Stimulated activated CD8-positive, alpha-beta memory T cell treated with anti-CD3 and anti-CD28 coated beads, Interleukin-2, amount 100 ng/mL, for 48 hours (primary cell): Measurements from ENCODE around the gene NIPBL.
"Not testable (repeated sequence)": the region's sequence is repeated elsewhere in the genome, so short reads cannot be mapped to it uniquely, and the experiment has no call there.

Experiments used
- DNase-seq, 2 donors: peaks; one replicate each; pipeline ENCODE4 v3.0.0-alpha.2; 2020; ENCODE audit warnings: low read depth in 2 of 2

The NIPBL gene

DNA sequence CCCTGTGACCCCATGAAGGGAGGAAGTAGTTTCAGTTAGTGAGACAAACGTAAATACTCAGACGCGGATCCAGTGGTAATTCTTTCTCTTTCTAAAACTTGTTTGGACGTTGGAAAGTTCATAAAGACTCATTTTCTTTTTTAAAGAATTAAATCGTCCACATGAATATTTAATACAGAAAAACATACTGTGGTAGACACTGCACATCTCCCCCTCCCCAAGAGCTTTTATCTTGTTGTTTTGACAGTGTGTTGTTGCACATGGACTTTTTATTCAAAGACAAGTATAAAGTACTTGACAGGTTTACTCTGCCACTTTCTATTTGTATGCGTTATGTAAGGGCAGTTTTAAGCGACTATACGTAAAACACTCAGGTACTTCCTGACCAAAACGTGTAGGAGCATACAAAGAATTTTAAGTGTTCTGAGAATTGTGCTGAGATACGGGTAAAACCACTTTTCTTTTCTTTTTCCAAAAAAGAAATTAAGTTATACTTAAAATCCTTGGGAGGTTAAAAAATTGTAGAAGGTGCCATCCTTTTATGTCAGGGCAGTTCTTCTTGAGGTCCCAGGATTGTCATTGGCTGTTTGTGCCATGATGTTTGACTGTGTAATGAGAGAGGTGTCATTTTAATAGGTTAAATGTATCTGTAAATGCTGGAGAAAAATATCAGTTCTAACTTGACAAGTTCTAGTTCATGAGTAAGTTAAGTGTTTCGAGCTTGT, 1.3 kb downstream of the NIPBL start:
- no peak for DNase-seq

DNA sequence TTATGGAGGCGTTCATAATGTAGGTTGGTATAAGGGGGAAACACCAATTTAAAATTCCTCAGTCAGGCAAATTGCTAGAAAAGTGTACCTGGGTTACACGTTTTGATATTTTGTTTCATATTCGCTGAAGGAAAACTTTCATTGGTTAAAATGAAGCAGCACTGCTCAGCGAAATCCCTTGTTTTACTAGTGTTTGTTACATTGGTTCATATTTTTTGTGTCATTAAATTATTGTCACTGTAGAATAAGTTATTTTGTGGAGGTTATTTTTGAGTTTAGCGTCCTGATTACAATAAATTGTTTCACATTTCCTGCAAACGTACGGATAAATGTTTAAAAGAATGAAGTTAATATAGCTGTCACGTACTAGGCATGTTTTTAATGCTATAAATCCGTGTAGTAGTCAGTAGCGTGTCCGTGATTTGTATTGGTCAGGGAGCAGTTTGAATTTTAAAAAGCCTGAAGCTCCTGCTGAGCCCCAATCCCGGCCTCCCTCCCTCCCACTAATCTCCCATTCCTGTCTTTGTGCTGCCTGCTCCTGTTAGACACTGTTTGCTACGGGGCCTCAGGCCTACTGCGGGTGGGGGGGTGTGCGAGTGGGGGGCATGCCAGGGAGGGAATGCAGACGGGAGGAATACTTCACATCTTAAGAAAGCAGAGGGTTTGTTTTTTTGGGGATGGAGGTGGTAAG, 2.0 kb downstream of the NIPBL start:
- no peak for DNase-seq

GRCh38 chr5:36879274-36880033, 2.9 kb downstream of the NIPBL start:
- no peak for DNase-seq

DNA sequence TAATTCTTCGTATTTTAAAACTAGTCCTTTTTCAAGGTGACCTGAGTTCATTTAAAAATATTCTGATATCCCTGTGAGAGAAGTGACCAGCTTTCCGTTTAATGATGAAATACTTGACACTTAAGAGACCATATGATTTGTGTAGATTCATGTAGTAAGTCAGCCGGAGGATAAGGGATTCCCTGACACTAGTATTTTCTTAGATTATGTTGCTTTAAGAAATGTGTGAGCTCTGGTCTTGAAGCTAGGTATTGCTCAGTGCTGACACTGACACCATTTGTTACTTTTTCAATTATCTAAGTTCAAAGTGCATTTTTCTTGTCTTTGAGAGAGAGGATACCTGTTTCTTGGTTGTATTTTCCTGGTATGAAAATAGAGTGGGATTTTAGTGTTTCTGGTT, 4.2 kb downstream of the NIPBL start:
- DNase-seq: no peak

DNA sequence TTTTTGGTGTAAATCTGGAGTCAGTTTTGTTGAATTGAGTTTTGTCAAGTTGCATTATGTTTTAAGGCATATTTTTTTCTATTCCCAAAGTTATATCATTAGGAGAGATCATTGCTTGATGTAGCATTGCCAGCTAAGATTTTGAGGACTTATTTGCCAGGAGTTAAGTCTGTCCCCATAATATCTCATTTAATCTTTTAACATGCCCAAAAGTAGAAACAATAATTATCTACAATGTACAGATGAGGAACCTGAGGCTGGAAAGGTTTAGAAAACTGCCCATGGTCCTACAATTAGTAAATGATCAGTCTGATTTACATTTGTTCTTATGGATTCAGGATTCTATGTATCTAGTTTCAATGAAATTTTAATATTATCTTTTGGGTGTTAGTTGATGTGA, 4.7 kb downstream of the NIPBL start:
- no peak for DNase-seq

- no peak for DNase-seq
Measured at GRCh38 chr5:36881807-36882206, 5.2 kb downstream of the NIPBL start.

DNA sequence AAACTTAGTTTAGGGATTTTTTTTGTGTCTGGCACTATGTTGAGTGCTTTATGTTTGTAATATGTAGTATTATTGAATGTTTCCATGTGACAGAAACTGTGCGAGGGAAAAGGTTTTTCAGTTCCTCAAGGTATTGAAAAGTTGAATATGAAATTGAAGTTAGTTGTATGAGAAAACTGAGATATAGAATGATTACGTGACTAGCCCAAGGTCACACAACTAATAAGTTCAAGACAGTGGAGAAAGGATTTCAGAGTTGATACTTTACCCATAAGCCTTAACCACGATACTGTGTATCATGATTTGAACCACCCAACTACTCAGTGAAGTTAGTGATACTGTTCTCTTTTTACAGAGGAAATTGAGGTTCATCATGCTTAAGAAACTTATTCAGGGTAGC, 5.7 kb downstream of the NIPBL start:
- DNase-seq: no peak

- DNase-seq: no peak
Measured at GRCh38 chr5:36883894-36884462, 7.4 kb downstream of the NIPBL start.

GRCh38 chr5:36885149-36885548, 8.6 kb downstream of the NIPBL start:
- no peak for DNase-seq

- no peak for DNase-seq
Measured at GRCh38 chr5:36885566-36886485, 9.3 kb downstream of the NIPBL start.

DNA sequence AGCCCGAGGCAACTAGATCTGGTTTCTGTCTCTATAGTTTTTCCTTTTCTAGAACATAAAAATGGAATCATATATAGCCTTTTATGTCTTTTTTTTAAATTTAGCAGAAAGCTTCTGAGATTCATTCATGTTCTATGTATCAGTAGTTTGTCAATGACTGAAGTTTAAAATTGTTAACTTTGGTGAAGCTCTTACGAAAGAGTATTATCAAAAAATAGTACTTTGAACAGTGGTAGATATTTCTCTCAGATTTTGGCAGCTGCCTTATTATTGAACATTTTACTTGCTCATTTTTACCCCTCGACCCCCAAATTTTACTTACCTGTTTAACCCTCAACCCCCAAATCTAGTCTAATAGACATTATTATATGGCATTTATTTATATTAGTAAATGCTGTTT, 10.2 kb downstream of the NIPBL start:
- no peak for DNase-seq

- DNase-seq: no peak
Measured at GRCh38 chr5:36887532-36887931, 11.0 kb downstream of the NIPBL start.

DNA sequence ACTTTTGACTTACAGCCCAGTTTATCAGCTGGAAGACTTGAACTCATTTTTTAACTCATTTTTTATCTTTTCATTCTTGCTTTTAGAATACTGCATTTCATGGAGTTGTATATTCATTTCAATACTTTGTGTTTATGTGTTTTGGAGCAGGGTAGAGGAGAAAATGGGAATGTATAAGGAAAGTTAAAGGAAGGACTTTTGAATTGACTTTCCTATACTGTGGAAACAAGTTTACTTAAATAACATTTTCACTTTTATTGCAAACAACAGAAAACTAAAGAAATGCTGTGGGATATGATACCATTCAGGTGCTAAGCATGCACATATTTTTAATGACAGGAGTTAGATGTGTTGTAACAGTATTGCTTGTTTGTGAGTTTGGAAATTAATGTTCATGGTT, 11.7 kb downstream of the NIPBL start:
- no peak for DNase-seq

DNA sequence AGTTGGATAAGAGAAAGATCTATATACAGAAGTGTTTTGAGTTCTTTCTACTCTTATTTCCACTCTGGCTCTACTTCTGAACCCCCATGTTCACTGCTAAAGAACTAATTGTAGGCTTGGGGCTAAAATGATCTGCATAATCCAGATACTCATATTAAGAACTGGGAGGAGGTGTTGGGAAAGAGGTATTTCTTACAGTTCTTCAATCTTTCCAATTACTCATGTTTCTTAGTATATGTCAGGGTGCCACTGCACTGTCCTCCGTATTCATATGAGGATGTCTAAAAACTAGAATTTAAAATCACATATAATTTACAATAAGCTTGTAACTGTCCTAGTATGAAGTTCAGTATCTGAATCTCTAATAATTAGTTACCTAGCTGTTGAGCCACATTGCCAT, 12.7 kb downstream of the NIPBL start:
- no peak for DNase-seq

DNA sequence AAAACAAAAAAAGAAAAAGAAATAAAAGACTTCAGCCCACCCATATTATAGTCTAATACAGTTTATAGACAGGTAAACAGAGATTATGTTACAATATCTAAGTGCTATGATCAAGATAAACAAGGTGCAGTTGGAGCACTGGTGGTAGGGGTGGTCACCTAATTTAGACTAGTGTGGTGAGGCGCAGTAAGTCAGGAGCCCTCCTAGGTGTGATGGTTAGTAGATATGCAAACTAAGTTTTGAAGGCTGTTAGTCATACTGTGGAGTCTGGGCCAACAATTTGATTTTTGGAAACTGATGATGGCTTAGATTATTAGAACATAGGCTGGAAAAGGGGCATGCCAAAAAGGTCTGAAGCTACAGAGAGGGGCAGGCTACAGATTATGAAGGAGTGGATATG, 14.7 kb downstream of the NIPBL start:
- DNase-seq: no peak

DNA sequence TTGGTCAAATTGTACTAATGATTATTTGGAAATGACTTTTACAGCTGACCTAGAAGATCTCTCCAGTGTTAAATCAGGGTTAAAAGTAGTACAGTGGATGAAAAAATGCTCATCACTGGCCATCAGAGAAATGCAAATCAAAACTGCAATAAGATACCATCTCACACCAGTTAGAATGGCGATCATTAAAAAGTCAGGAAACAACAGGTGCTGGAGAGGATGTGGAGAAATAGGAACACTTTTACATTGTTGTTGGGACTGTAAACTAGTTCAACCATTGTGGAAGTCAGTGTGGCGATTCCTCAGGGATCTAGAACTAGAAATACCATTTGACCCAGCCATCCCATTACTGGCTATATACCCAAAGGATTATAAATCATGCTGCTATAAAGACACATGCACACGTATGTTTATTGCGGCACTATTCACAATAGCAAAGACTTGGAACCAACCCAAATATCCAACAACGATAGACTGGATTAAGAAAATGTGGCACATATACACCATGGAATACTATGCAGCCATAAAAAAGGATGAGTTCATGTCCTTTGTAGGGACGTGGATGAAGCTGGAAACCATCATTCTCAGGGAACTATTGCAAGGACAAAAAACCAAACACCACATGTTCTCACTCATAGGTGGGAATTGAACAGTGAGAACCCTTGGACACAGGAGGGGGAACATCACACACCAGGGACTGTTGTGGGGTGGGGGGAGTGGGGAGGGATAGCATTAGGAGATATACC, 15.7 kb downstream of the NIPBL start:
- DNase-seq: not testable (repeated sequence)

DNA sequence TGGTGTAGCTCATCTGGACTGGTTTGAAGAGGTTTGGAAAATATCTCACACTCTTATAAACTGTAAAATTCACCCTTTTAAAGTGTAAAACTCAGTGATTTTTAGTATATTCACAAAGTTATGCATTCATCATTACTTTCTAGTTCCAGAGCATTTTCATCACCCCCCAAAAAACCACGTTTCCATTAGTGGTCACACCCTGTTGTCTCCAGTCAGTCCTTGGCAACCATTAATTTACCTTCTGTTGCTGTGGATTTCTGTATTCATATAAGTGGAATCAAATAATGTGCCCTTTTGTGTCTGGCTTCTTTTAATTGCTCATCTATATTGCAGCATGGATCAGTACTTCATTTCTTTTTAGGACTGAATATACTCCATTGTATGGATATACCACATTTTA, 18.4 kb downstream of the NIPBL start:
- DNase-seq: no peak

GRCh38 chr5:36896476-36896875, 19.9 kb downstream of the NIPBL start:
- no peak for DNase-seq

DNA sequence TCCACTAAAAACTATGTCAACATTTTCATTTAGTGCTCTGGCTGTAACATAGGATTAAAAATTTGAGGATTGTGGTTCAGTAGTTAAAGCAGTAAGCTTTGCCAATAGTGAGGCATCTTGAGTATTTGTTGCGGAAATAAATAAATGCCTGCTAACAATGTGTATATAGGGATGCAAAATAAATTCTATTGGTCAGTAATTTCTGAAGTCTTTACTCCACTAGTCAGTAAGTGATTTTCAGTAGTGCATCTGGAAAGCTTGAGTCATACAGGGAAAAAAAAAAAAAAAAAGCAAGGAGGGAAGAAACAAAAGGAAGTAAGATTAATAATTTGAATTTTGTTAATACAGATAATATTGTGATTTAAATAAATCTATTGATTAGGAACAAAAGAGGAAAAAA, 21.0 kb downstream of the NIPBL start:
- DNase-seq: no peak

DNA sequence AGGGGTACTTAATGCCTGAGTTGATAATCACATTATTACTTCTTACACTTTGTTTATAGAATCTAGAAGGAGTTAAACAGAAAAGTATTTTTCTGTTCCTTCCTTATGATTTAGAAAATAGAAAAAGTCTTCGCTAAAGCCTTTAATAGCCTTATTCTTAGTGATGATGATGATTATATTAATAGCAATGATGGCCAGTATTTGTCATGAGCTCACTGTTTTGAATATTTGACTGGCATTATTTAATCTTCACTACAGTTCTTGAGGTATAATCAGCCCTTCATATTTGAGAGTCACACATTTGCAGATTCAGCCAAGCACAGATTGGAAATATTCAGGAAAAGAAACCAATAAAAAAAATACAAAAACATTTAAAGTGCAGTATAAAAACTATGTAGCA, 23.3 kb downstream of the NIPBL start:
- DNase-seq: no peak

- DNase-seq: no peak
Measured at GRCh38 chr5:36900283-36900682, 23.7 kb downstream of the NIPBL start.
